Endodermal cell (in vitro differentiated cells): ENCODE results near the gene TOP2B. TPM values are rescaled to one million over a fixed set of nuclear protein-coding genes. Genes with fewer than 3 reads are reported as not detected.

Experiments used
- DNase-seq: peaks from one replicate; pipeline ENCODE4 v3.0.0-alpha.2; 2017
- H3K27ac ChIP-seq: 2 replicates; pipeline ENCODE4 v1.5.1; 2013; ENCODE audit warnings: mild to moderate bottlenecking, low read depth, low read length, moderate library complexity
- H3K27me3 ChIP-seq: 2 replicates; pipeline ENCODE4 v1.6.1; 2013; ENCODE audit warnings: mild to moderate bottlenecking, low read length, moderate library complexity; ENCODE audit not compliant: insufficient read depth, control insufficient read depth, poor library complexity, severe bottlenecking
- H3K36me3 ChIP-seq: 2 replicates; pipeline ENCODE4 v1.7.0; 2013; ENCODE audit warnings: mild to moderate bottlenecking, low read length, moderate library complexity; ENCODE audit not compliant: control insufficient read depth, insufficient read depth
- H3K4me1 ChIP-seq: one replicate; pipeline ENCODE4 v1.7.0; 2013; ENCODE audit warnings: low read length; ENCODE audit not compliant: control insufficient read depth, insufficient read depth
- H3K4me3 ChIP-seq: 2 replicates; pipeline ENCODE4 v1.5.1; 2013; ENCODE audit warnings: mild to moderate bottlenecking, low read length, moderate library complexity
- H3K9ac ChIP-seq: 2 replicates; pipeline ENCODE4 v1.6.1; 2013; ENCODE audit warnings: mild to moderate bottlenecking, low read length, moderate library complexity; ENCODE audit not compliant: poor library complexity, severe bottlenecking; ENCODE audit errors: extremely low read depth
- H3K9me3 ChIP-seq: 2 replicates; pipeline ENCODE4 v1.6.1; 2013; ENCODE audit warnings: mild to moderate bottlenecking, low read length, moderate library complexity; ENCODE audit not compliant: control insufficient read depth
- H3K27ac Mint-ChIP-seq: 2 replicates; pipeline ENCODE4 v1.8.0; 2020; ENCODE audit warnings: mixed read lengths
- H3K27me3 Mint-ChIP-seq: 2 replicates; pipeline ENCODE4 v1.8.0; 2021; ENCODE audit warnings: mild to moderate bottlenecking, mixed read lengths; ENCODE audit not compliant: insufficient read depth
- H3K36me3 Mint-ChIP-seq: 2 replicates; pipeline ENCODE4 v1.8.0; 2020; ENCODE audit warnings: low read depth, mixed read lengths
- H3K4me1 Mint-ChIP-seq: 2 replicates; pipeline ENCODE4 v1.8.0; 2020; ENCODE audit warnings: mixed read lengths
- H3K4me3 Mint-ChIP-seq: 2 replicates; pipeline ENCODE4 v1.8.0; 2020; ENCODE audit warnings: mild to moderate bottlenecking, moderate library complexity, mixed read lengths
- H3K9me3 Mint-ChIP-seq: 2 replicates; pipeline ENCODE4 v1.8.0; 2020; ENCODE audit warnings: mild to moderate bottlenecking, mixed read lengths
- WGBS, 2 experiments: methylation state at CpG; one replicate each; pipeline versions ENCODE4 v1.1.5 to v1.1.7; 2013; ENCODE audit warnings: missing lambda C conversion rate in 2 of 2, mixed read lengths in 1 of 2; ENCODE audit not compliant: insufficient coverage in 1 of 2, insufficient read length in 1 of 2; 5-methylcytosine and 5-hydroxymethylcytosine counted together
- total RNA-seq, 2 donors: library from RNA; stranded (reverse); fragmentation: NEBNext Ultra II Directional in 1 of 2; extraction: Animal tissue kit (Norgen Biotek cat#: 25700) in 1 of 2; gene quantifications; 2 replicates in 1 of 2; 3 replicates in 1 of 2; pipeline ENCODE4 v1.2.1, GENCODE V29; 2021
- TF ChIP-seq, protein P1 (sequence below): fragments of 200-600 bp; sonication (generic); conservative IDR thresholded peaks from 2 replicates; pipeline ENCODE4 v1.5.0; 2021; ENCODE audit warnings: antibody characterized with exemption, mild to moderate bottlenecking

TOP2B gene
- total RNA-seq, 2 donors from 2014 or later = 182 to 209 TPM

GRCh38 chr3:25648925-25649830 lies 15.5 kb downstream of the TOP2B start:
- Histone ChIP-seq H3K9me3 (peaks cover 33% of the 10 kb centered on the region), H3K36me3 (peaks cover 24% of the 10 kb centered on the region), H3K27me3 (no peaks in the 10 kb centered on the region), H3K4me3 (peak overlapping the region; percentile 34), H3K27ac (no peak overlapping the region), H3K4me1 (no peaks in the 10 kb centered on the region), H3K9ac (no peak overlapping the region)
- H3K36me3 Mint-ChIP-seq = peaks cover 39% of the 10 kb centered on the region
- H3K9me3 Mint-ChIP-seq = peaks cover 16% of the 10 kb centered on the region
- no peak overlapping the region for H3K27ac Mint-ChIP-seq
- peaks cover 37% of the 10 kb centered on the region for H3K4me1 Mint-ChIP-seq
- no peak overlapping the region for H3K4me3 Mint-ChIP-seq
- TF ChIP-seq, protein P1, sequence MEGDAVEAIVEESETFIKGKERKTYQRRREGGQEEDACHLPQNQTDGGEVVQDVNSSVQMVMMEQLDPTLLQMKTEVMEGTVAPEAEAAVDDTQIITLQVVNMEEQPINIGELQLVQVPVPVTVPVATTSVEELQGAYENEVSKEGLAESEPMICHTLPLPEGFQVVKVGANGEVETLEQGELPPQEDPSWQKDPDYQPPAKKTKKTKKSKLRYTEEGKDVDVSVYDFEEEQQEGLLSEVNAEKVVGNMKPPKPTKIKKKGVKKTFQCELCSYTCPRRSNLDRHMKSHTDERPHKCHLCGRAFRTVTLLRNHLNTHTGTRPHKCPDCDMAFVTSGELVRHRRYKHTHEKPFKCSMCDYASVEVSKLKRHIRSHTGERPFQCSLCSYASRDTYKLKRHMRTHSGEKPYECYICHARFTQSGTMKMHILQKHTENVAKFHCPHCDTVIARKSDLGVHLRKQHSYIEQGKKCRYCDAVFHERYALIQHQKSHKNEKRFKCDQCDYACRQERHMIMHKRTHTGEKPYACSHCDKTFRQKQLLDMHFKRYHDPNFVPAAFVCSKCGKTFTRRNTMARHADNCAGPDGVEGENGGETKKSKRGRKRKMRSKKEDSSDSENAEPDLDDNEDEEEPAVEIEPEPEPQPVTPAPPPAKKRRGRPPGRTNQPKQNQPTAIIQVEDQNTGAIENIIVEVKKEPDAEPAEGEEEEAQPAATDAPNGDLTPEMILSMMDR = no peak
- H3K27me3 Mint-ChIP-seq = no peaks in the 10 kb centered on the region
- 100% methylated on average over 1 of the region's 1 CpG; no CpG with 5 or more reads in 1 of the 2 experiments for WGBS, 2 experiments
- DNase-seq = no peak

DNA sequence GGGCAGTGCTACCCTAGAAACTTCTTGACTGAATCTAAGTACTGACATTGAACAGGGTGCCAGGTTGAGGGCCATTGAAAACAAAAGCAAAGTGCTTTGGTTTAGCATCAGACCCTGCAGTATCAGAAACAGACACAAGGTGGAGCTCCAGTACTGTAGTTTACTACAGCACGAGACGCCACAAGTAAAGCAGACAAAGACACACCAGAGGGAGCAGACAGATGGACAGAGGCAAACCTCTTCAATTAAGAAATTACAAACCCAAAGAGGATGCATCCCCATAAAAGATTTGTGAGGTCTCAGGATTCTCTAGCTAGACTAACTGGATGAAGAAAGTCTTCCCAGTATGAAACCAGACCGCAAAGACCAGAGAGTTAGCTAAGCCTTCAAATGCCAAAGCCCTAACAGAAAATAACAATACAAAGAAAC lies 16.6 kb downstream of the TOP2B start:
- DNase-seq = peak; percentile 97
- 29 to 60% methylated on average over 1 to 3 of the region's 3 CpGs for WGBS, 2 experiments
- peaks cover 33% of the 10 kb centered on the region for H3K9me3 ChIP-seq
- no peaks in the 10 kb centered on the region for H3K4me1 ChIP-seq
- Mint-ChIP-seq H3K27me3 (no peaks in the 10 kb centered on the region), H3K36me3 (peaks cover 46% of the 10 kb centered on the region), H3K27ac (peak overlapping the region; percentile 85), H3K4me3 (no peak overlapping the region), H3K9me3 (peaks cover 16% of the 10 kb centered on the region), H3K4me1 (peaks cover 26% of the 10 kb centered on the region)
- H3K27ac ChIP-seq = peak overlapping the region; percentile 25
- H3K27me3 ChIP-seq = no peaks in the 10 kb centered on the region
- peaks cover 35% of the 10 kb centered on the region for H3K36me3 ChIP-seq
- H3K4me3 ChIP-seq = no peak overlapping the region
- no peak overlapping the region for H3K9ac ChIP-seq
- TF ChIP-seq, protein P1 = peak; percentile 99

DNA sequence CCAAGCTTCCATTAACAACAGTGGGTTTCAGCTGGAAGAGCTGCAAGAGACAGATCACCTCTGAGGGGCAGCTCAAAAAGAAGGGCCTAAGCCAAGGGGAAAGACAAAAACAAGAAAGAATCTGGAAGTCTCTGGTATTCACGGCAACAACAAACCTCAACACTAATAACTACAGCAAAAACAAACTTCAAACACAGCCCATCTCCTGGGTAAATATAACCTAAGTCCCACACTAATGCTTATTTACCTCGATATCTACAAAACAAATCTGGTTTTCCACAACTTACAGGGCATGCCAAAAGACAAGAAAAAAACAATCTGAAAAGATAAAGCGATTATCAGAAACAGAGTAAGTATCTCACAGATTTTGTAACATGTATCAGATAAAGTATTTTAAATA lies 29.7 kb downstream of the TOP2B start:
- Mint-ChIP-seq H3K4me1 (peaks cover 33% of the 10 kb centered on the region), H3K27ac (peak overlapping the region; percentile 89), H3K36me3 (peaks cover 41% of the 10 kb centered on the region), H3K27me3 (no peaks in the 10 kb centered on the region), H3K9me3 (no peaks in the 10 kb centered on the region), H3K4me3 (peak overlapping the region; percentile 9)
- no peak for DNase-seq
- Histone ChIP-seq H3K9me3 (no peaks in the 10 kb centered on the region), H3K27me3 (no peaks in the 10 kb centered on the region), H3K27ac (no peak overlapping the region), H3K4me3 (no peak overlapping the region), H3K9ac (peak overlapping the region; percentile 4), H3K36me3 (peaks cover 68% of the 10 kb centered on the region), H3K4me1 (peaks cover 3% of the 10 kb centered on the region)
- TF ChIP-seq, protein P1 = no peak
- 81% methylated on average over 3 of the region's 3 CpGs; no CpG with 5 or more reads in 1 of the 2 experiments for WGBS, 2 experiments
